ENCODE data around the gene MNAT1.
"Not testable (repeated sequence)": the region's sequence is repeated elsewhere in the genome, so short reads cannot be mapped to it uniquely, and the experiment has no call there.

MNAT1 gene

GRCh38 chr14:60757567-60758002, 23.0 kb downstream of the MNAT1 start:
- Histone ChIP-seq H3K4me1 (ENCODE audit: insufficient read depth, low read length) (no peaks in the 10 kb centered on the region), H3K9me3 (ENCODE audit: low read length) (no peaks in the 10 kb centered on the region), H3K4me3 (ENCODE audit: low read length) (no peak overlapping the region), H2AFZ (ENCODE audit: low read depth, low read length) (no peak overlapping the region), H3K27me3 (ENCODE audit: insufficient read depth, low read length) (no peaks in the 10 kb centered on the region), H3K36me3 (ENCODE audit: insufficient read depth, low read length) (no peaks in the 10 kb centered on the region)

GRCh38 chr14:60758885-60759284, 24.3 kb downstream of the MNAT1 start:
- Histone ChIP-seq H3K27me3 (ENCODE audit: insufficient read depth, low read length) (no peaks in the 10 kb centered on the region), H3K36me3 (ENCODE audit: insufficient read depth, low read length) (no peaks in the 10 kb centered on the region), H3K4me3 (ENCODE audit: low read length) (no peak overlapping the region), H3K4me1 (ENCODE audit: insufficient read depth, low read length) (no peaks in the 10 kb centered on the region), H3K9me3 (ENCODE audit: low read length) (no peaks in the 10 kb centered on the region), H2AFZ (ENCODE audit: low read depth, low read length) (no peak overlapping the region)

DNA sequence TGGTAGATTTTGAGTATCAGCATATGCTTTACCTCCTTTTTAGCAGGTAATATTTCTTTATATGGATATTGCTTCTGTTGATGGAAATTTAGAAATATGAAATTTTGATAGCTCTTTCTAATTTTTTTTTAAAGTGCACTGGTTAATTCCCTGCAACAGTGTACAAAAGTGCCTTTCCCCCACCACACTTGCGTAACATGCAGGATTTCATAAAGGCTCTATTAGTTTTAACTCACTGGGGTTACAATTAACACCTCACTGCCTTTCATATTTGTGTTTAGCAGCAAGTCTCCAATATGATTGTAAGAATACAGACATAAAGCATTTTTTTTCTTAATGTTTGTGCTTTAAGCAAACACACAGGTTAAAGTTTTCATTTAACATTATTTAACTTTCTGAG, 25.6 kb downstream of the MNAT1 start:
- no peaks in the 10 kb centered on the region for H3K36me3 ChIP-seq (ENCODE audit: insufficient read depth, low read length)
- H3K9me3 ChIP-seq (ENCODE audit: low read length) = no peaks in the 10 kb centered on the region
- no peak overlapping the region for H2AFZ ChIP-seq (ENCODE audit: low read depth, low read length)
- no peaks in the 10 kb centered on the region for H3K27me3 ChIP-seq (ENCODE audit: insufficient read depth, low read length)
- H3K4me3 ChIP-seq (ENCODE audit: low read length) = no peak overlapping the region
- no peaks in the 10 kb centered on the region for H3K4me1 ChIP-seq (ENCODE audit: insufficient read depth, low read length)

- no peaks in the 10 kb centered on the region for H3K27me3 ChIP-seq (ENCODE audit: insufficient read depth, low read length)
- no peak overlapping the region for H2AFZ ChIP-seq (ENCODE audit: low read depth, low read length)
- H3K9me3 ChIP-seq (ENCODE audit: low read length) = no peaks in the 10 kb centered on the region
- H3K4me1 ChIP-seq (ENCODE audit: insufficient read depth, low read length) = no peaks in the 10 kb centered on the region
- H3K4me3 ChIP-seq (ENCODE audit: low read length) = no peak overlapping the region
- H3K36me3 ChIP-seq (ENCODE audit: insufficient read depth, low read length) = no peaks in the 10 kb centered on the region
These were observed 26.2 kb downstream of the MNAT1 start for GRCh38 chr14:60760644-60761364.

DNA sequence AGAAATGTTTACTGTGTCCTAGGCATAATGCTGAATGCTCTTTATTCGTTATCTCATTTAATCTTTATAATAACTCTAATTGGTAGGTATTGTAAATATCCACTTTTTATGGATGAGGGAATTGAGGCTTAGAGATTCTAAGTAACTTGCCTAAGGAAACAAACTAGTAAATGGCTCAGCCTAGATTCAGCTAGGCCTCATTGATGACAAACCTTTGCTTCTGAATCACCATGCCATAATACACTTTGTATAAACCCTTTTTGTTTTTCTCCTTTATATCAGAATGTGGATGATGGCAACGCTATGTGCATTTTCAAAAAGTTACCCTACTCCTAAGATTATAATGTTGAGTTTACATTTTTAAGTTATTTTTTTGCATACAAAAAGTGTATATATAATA, 34.0 kb downstream of the MNAT1 start:
- H2AFZ ChIP-seq (ENCODE audit: low read depth, low read length) = no peak overlapping the region
- no peaks in the 10 kb centered on the region for H3K27me3 ChIP-seq (ENCODE audit: insufficient read depth, low read length)
- peaks cover 2% of the 10 kb centered on the region for H3K9me3 ChIP-seq (ENCODE audit: low read length)
- no peaks in the 10 kb centered on the region for H3K36me3 ChIP-seq (ENCODE audit: insufficient read depth, low read length)
- no peaks in the 10 kb centered on the region for H3K4me1 ChIP-seq (ENCODE audit: insufficient read depth, low read length)
- no peak overlapping the region for H3K4me3 ChIP-seq (ENCODE audit: low read length)

DNA sequence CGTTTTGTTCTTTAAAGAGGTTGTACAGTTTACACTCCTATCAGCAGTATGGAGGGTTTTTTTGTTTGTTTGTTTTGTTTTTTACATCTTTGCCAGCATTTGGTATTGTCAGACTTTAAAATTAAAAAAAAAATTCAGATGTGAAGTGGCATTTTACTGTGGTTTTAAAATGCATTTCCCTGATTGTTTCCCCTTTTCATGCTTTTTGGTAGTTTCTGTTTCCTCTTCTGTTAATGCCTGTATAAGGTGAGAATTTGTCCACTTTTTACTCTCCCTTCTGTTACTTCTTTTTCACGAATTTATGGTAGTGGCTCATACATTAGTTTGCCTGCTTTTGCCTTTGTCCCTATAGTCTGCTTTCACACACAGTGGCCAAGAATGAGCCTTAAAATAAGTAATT, 36.6 kb downstream of the MNAT1 start:
- no peaks in the 10 kb centered on the region for H3K36me3 ChIP-seq (ENCODE audit: insufficient read depth, low read length)
- H3K27me3 ChIP-seq (ENCODE audit: insufficient read depth, low read length) = no peaks in the 10 kb centered on the region
- no peak overlapping the region for H3K4me3 ChIP-seq (ENCODE audit: low read length)
- peaks cover 2% of the 10 kb centered on the region for H3K9me3 ChIP-seq (ENCODE audit: low read length)
- H3K4me1 ChIP-seq (ENCODE audit: insufficient read depth, low read length) = no peaks in the 10 kb centered on the region
- H2AFZ ChIP-seq (ENCODE audit: low read depth, low read length) = no peak overlapping the region

- no peaks in the 10 kb centered on the region for H3K36me3 ChIP-seq (ENCODE audit: insufficient read depth, low read length)
These were observed 39.0 kb downstream of the MNAT1 start for GRCh38 chr14:60773558-60773957.

DNA sequence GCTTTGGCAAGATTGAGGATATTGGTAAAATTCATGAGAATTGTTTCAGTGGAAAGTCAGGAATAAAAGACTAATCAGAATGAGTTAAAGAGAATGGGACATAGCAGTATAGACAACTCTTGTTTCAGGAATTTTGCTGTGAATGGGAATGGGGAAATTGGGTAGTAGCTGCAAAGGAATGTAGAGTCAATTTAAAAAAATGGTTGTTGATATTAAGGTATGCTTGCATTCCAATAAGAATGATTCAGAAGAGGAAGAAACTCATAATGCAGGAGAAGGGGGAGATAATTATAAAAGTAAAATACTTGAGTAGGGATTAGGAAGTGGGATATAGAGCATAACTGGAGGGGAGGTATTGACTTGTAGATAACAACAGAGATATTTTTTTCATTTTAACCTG, 40.7 kb downstream of the MNAT1 start:
- Histone ChIP-seq H2AFZ (ENCODE audit: low read depth, low read length) (no peak overlapping the region), H3K4me3 (ENCODE audit: low read length) (no peak overlapping the region), H3K27me3 (ENCODE audit: insufficient read depth, low read length) (no peaks in the 10 kb centered on the region), H3K36me3 (ENCODE audit: insufficient read depth, low read length) (no peaks in the 10 kb centered on the region), H3K9me3 (ENCODE audit: low read length) (no peaks in the 10 kb centered on the region), H3K4me1 (ENCODE audit: insufficient read depth, low read length) (no peaks in the 10 kb centered on the region)

More at GRCh38 chr14:60773558-60773957, 39.0 kb downstream of the MNAT1 start:
- Histone ChIP-seq H3K27me3 (ENCODE audit: insufficient read depth, low read length) (no peaks in the 10 kb centered on the region), H3K9me3 (ENCODE audit: low read length) (peaks cover 2% of the 10 kb centered on the region), H2AFZ (ENCODE audit: low read depth, low read length) (no peak overlapping the region), H3K4me3 (ENCODE audit: low read length) (no peak overlapping the region), H3K4me1 (ENCODE audit: insufficient read depth, low read length) (no peaks in the 10 kb centered on the region)

DNA sequence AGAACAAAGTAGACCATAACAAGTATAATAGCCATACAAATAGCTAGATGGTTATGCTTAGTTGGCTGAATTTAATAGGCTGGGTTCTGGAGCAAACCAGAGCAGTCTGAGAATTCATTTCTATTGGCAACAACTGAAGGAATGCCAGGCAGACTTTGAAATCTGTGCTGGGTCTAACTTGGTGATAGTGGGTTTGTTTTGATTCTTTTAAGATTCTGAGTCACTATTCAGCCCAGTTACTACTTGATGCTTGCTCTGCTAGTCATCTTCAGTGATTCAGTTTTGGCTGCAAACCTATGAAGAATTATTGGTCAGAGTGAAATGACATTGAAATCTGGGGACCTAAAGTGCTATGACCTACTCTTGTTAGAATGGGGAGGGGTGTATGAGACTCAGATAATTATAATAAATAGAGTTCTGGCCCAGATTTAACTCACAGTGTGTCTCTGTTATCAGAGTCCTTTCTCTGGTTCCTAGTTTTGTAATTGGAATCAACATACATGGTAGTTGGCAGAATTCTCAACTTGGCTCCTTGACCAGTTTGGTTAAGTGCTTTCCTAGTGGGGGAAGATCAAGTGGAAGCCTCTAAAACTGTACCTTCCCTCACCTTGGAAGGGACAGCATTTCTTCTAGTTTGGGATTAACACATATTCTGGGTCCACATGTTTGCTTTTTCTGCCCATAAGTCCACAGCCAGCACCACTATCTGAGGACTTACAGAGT, 43.5 kb downstream of the MNAT1 start:
- no peaks in the 10 kb centered on the region for H3K27me3 ChIP-seq (ENCODE audit: insufficient read depth, low read length)
- H3K36me3 ChIP-seq (ENCODE audit: insufficient read depth, low read length) = no peaks in the 10 kb centered on the region
- H3K9me3 ChIP-seq (ENCODE audit: low read length) = no peaks in the 10 kb centered on the region
- no peak overlapping the region for H3K4me3 ChIP-seq (ENCODE audit: low read length)
- no peaks in the 10 kb centered on the region for H3K4me1 ChIP-seq (ENCODE audit: insufficient read depth, low read length)
- H2AFZ ChIP-seq (ENCODE audit: low read depth, low read length) = no peak overlapping the region

- H3K4me1 ChIP-seq (ENCODE audit: insufficient read depth, low read length); H2AFZ ChIP-seq (ENCODE audit: low read depth, low read length); H3K9me3 ChIP-seq (ENCODE audit: low read length); H3K4me3 ChIP-seq (ENCODE audit: low read length); H3K36me3 ChIP-seq (ENCODE audit: insufficient read depth, low read length); H3K27me3 ChIP-seq (ENCODE audit: insufficient read depth, low read length): not testable (repeated sequence)
These were observed 45.4 kb downstream of the MNAT1 start for GRCh38 chr14:60779745-60780514.

GRCh38 chr14:60780558-60780957, 46.0 kb downstream of the MNAT1 start:
- H3K9me3 ChIP-seq (ENCODE audit: low read length); H2AFZ ChIP-seq (ENCODE audit: low read depth, low read length); H3K4me3 ChIP-seq (ENCODE audit: low read length); H3K36me3 ChIP-seq (ENCODE audit: insufficient read depth, low read length); H3K4me1 ChIP-seq (ENCODE audit: insufficient read depth, low read length); H3K27me3 ChIP-seq (ENCODE audit: insufficient read depth, low read length): not testable (repeated sequence)

DNA sequence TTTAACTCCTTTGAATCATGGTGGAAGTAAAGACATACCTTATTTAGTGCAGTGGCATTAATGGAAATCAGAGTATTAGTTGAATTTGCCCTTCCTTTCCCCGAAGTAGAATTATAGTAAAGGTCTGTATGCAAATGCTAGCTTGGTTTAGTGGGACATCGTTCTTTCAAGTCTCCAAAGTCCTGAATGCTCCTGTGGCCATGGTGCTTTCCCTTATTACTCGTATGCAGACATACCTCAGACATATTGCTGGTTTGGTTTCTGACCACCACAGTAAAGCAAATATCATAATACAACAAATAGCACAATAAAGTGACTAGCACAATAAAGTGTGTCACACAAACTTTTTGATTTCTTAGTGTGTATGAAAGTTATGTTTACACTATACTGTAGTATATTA, 52.3 kb downstream of the MNAT1 start:
- H3K36me3 ChIP-seq (ENCODE audit: insufficient read depth, low read length) = peaks cover 4% of the 10 kb centered on the region
- H3K9me3 ChIP-seq (ENCODE audit: low read length) = peaks cover 3% of the 10 kb centered on the region
- H2AFZ ChIP-seq (ENCODE audit: low read depth, low read length) = no peak overlapping the region
- no peaks in the 10 kb centered on the region for H3K27me3 ChIP-seq (ENCODE audit: insufficient read depth, low read length)
- H3K4me1 ChIP-seq (ENCODE audit: insufficient read depth, low read length) = no peaks in the 10 kb centered on the region
- H3K4me3 ChIP-seq (ENCODE audit: low read length) = no peak overlapping the region

- Histone ChIP-seq H3K4me3 (ENCODE audit: low read length) (no peak overlapping the region), H3K9me3 (ENCODE audit: low read length) (peaks cover 6% of the 10 kb centered on the region), H3K36me3 (ENCODE audit: insufficient read depth, low read length) (peaks cover 4% of the 10 kb centered on the region), H3K27me3 (ENCODE audit: insufficient read depth, low read length) (no peaks in the 10 kb centered on the region), H2AFZ (ENCODE audit: low read depth, low read length) (no peak overlapping the region), H3K4me1 (ENCODE audit: insufficient read depth, low read length) (no peaks in the 10 kb centered on the region)
These were observed 55.1 kb downstream of the MNAT1 start for GRCh38 chr14:60789656-60790055.
